Activated CD4-positive, alpha-beta T cell treated with anti-CD3 and anti-CD28 coated beads, Interleukin-2, amount 50 U/mL, for 16 hours (primary cell): ENCODE results near the gene GCN1.

Experiments
- DNase-seq: peaks from one replicate; pipeline ENCODE4 v3.0.0-alpha.2; 2020

Gene GCN1

GRCh38 chr12:120092551-120093335 is 101.8 kb downstream of the GCN1 start:
- no peak for DNase-seq

GRCh38 chr12:120091371-120092090 is 103.0 kb downstream of the GCN1 start:
- no peak for DNase-seq

GRCh38 chr12:120090626-120091295 is 103.8 kb downstream of the GCN1 start:
- DNase-seq = no peak

GRCh38 chr12:120090206-120090605 is 104.3 kb downstream of the GCN1 start:
- no peak for DNase-seq

- no peak for DNase-seq
Observed at GRCh38 chr12:120089796-120090195, 104.7 kb downstream of the GCN1 start.

GRCh38 chr12:120089105-120089504 is 105.4 kb downstream of the GCN1 start:
- no peak for DNase-seq

GRCh38 chr12:120086801-120087621 is 107.5 kb downstream of the GCN1 start:
- peak; percentile 100 for DNase-seq

GRCh38 chr12:120085920-120086645 is 108.4 kb downstream of the GCN1 start:
- no peak for DNase-seq

GRCh38 chr12:120081641-120082040 is 112.9 kb downstream of the GCN1 start:
- no peak for DNase-seq

- DNase-seq = no peak
Observed at GRCh38 chr12:120079411-120080400, 114.8 kb downstream of the GCN1 start.

- no peak for DNase-seq
Observed at GRCh38 chr12:120078868-120079267, 115.6 kb downstream of the GCN1 start.

GRCh38 chr12:120077260-120077659 is 117.3 kb downstream of the GCN1 start:
- DNase-seq = no peak
